NCI-H187 treated with DMSO at 0.1 percent for 48 hours (cell line): ENCODE measurements around the gene PCSK2.

Experiments used
- DNase-seq: peaks from one replicate; lab custom pipeline; 2025; lab: John Stamatoyannopoulos, UW

The PCSK2 gene

GRCh38 chr20:17480696-17481095 lies 253.9 kb downstream of the PCSK2 start:
- DNase-seq: no peak

- no peak for DNase-seq
These were observed 254.8 kb downstream of the PCSK2 start for GRCh38 chr20:17481661-17482060.

- DNase-seq: no peak
These were observed 255.7 kb downstream of the PCSK2 start for GRCh38 chr20:17482536-17482935.

- DNase-seq: no peak
These were observed 258.2 kb downstream of the PCSK2 start for GRCh38 chr20:17485017-17485416.

GRCh38 chr20:17488916-17489600 lies 262.2 kb downstream of the PCSK2 start:
- no peak for DNase-seq

GRCh38 chr20:17490501-17490900 lies 263.7 kb downstream of the PCSK2 start:
- no peak for DNase-seq

GRCh38 chr20:17491041-17491440 lies 264.2 kb downstream of the PCSK2 start:
- DNase-seq: no peak

- DNase-seq: no peak
These were observed 264.6 kb downstream of the PCSK2 start for GRCh38 chr20:17491488-17491887.

- no peak for DNase-seq
These were observed 266.3 kb downstream of the PCSK2 start for GRCh38 chr20:17493173-17493572.

- no peak for DNase-seq
These were observed 267.4 kb downstream of the PCSK2 start for GRCh38 chr20:17494201-17494600.

- DNase-seq: no peak
These were observed 269.0 kb downstream of the PCSK2 start for GRCh38 chr20:17495826-17496225.

GRCh38 chr20:17497821-17498580 lies 271.2 kb downstream of the PCSK2 start:
- no peak for DNase-seq

GRCh38 chr20:17498641-17499040 lies 271.8 kb downstream of the PCSK2 start:
- DNase-seq: no peak

- DNase-seq: no peak
These were observed 272.2 kb downstream of the PCSK2 start for GRCh38 chr20:17499041-17499440.

- DNase-seq: no peak
These were observed 273.4 kb downstream of the PCSK2 start for GRCh38 chr20:17500271-17500670.

- no peak for DNase-seq
These were observed 274.0 kb downstream of the PCSK2 start for GRCh38 chr20:17500826-17501225.

- no peak for DNase-seq
These were observed 274.9 kb downstream of the PCSK2 start for GRCh38 chr20:17501701-17502100.

GRCh38 chr20:17502105-17502504 lies 275.3 kb downstream of the PCSK2 start:
- no peak for DNase-seq

GRCh38 chr20:17503301-17504065 lies 276.6 kb downstream of the PCSK2 start:
- DNase-seq: no peak

- DNase-seq: no peak
These were observed 277.4 kb downstream of the PCSK2 start for GRCh38 chr20:17504066-17504897.

GRCh38 chr20:17504898-17505635 lies 278.2 kb downstream of the PCSK2 start:
- no peak for DNase-seq
